Esophagus muscularis mucosa (tissue), 4 donors: ENCODE data around the gene TLE3. TPM values are rescaled to one million over a fixed set of nuclear protein-coding genes. Genes with fewer than 3 reads are reported as not detected.
A peak's percentile ranks its signal among the peaks of the same experiment; 100 is the strongest.

ENCODE experiments used
- DNase-seq: peaks from one replicate; pipeline ENCODE4 v3.0.0-alpha.2; 2017; ENCODE audit errors: extremely low spot score
- H3K27ac ChIP-seq, 4 donors: fragments of 200-600 bp; sonication (generic); replicated peaks in 1 of 4; 1 replicate in 3 of 4; 2 replicates in 1 of 4; pipeline ENCODE4 v1.5.1; 2016 to 2019; ENCODE audit warnings: mild to moderate bottlenecking in 1 of 4
- H3K27me3 ChIP-seq, 4 donors: fragments of 200-600 bp; sonication (generic); one replicate each; pipeline versions ENCODE4 v1.5.1 to v1.6.0; 2016 to 2019
- H3K36me3 ChIP-seq, 4 donors: fragments of 200-600 bp; sonication (generic); one replicate each; pipeline ENCODE4 v1.5.1; 2016 to 2019
- H3K4me1 ChIP-seq, 4 donors: fragments of 200-600 bp; sonication (generic); one replicate each; pipeline ENCODE4 v1.5.1; 2016 to 2019
- H3K4me3 ChIP-seq, 4 donors: fragments of 200-600 bp; sonication (generic); 1 replicate in 2 of 4; 2 replicates in 2 of 4; pipeline ENCODE4 v1.5.1; 2016 to 2019; ENCODE audit warnings: mild to moderate bottlenecking in 4 of 4, moderate library complexity in 1 of 4
- H3K9me3 ChIP-seq, 4 donors: fragments of 200-600 bp; sonication (generic); 1 replicate in 3 of 4; 2 replicates in 1 of 4; pipeline ENCODE4 v1.5.1; 2016 to 2019
- CTCF ChIP-seq, 3 experiments: fragments of 200-600 bp in 2 of 3; fragments of 450-650 bp in 1 of 3; sonication (generic) in 2 of 3; IDR thresholded peaks; one replicate each; pipeline ENCODE4 v1.5.1; 2017 to 2019; ENCODE audit warnings: antibody characterized with exemption in 3 of 3, mild to moderate bottlenecking in 2 of 3, moderate library complexity in 1 of 3
- EP300 ChIP-seq: sonication (generic); formaldehyde crosslinking; IDR thresholded peaks from one replicate; pipeline ENCODE4 v1.6.1; 2017; ENCODE audit warnings: antibody characterized with exemption
- POLR2A ChIP-seq: fragments of 450-650 bp; IDR thresholded peaks from one replicate; pipeline ENCODE4 v1.6.1; 2017; ENCODE audit warnings: antibody characterized with exemption, moderate library complexity, mild to moderate bottlenecking, low read depth
- POLR2AphosphoS5 ChIP-seq, 2 donors: sonication (generic); formaldehyde crosslinking; IDR thresholded peaks; one replicate each; pipeline ENCODE4 v1.6.1; 2017; ENCODE audit warnings: antibody characterized with exemption in 2 of 2
- WGBS: methylation state at CpG from one replicate; pipeline ENCODE4 v1.1.5; 2018; 5-methylcytosine and 5-hydroxymethylcytosine counted together
- intact Hi-C: fragments of 100-400 bp; cut with DNase I; formaldehyde crosslinking; loops from one replicate; pipeline ENCODE4 v1.15.1; 2023
- total RNA-seq, 4 donors: library from RNA; depleted of rRNA; stranded (reverse); fragments of >200 nt; gene quantifications; one replicate each; pipeline versions ENCODE4 v1.1.0 to v1.2.1, GENCODE V29; 2016

Gene TLE3
- total RNA-seq, 4 donors from 2014 or later: 35.7 to 81.3 (median 59.2) TPM

- DNase-seq: no peak
- no peak overlapping the region for H3K27ac ChIP-seq
- WGBS: 92% methylated on average over 9 of the region's 9 CpGs
- H3K27me3 ChIP-seq: no peaks in the 10 kb centered on the region
- peaks cover 20 to 57% (median 41%) of the 10 kb centered on the region in 4 donors for H3K4me1 ChIP-seq
- H3K36me3 ChIP-seq: peaks cover 10 to 63% (median 49%) of the 10 kb centered on the region in 4 donors
- H3K9me3 ChIP-seq: no peaks in the 10 kb centered on the region
- TF ChIP-seq CTCF (IDR thresholded peaks at IDR 0.05): no peak
- TF ChIP-seq POLR2A: no peak
- no peak for TF ChIP-seq POLR2AphosphoS5 (IDR thresholded peaks at IDR 0.05)
- TF ChIP-seq EP300: no peak
- intact Hi-C loops: no loop called here
- no peak overlapping the region for H3K4me3 ChIP-seq
These were observed 17.8 kb downstream of the TLE3 start for GRCh38 chr15:70079888-70080287.

GRCh38 chr15:70078578-70079417 lies 18.9 kb downstream of the TLE3 start:
- peaks cover 20 to 63% (median 53%) of the 10 kb centered on the region in 4 donors for H3K36me3 ChIP-seq
- WGBS: 76% methylated on average over 7 of the region's 13 CpGs
- no peaks in the 10 kb centered on the region for H3K27me3 ChIP-seq
- H3K4me1 ChIP-seq: peaks cover 20 to 52% (median 38%) of the 10 kb centered on the region in 4 donors
- no peak for TF ChIP-seq POLR2A
- TF ChIP-seq EP300: no peak
- TF ChIP-seq POLR2AphosphoS5 (IDR thresholded peaks at IDR 0.05): no peak
- TF ChIP-seq CTCF (IDR thresholded peaks at IDR 0.05): no peak
- H3K9me3 ChIP-seq: no peaks in the 10 kb centered on the region
- peak overlapping the region in 1 of 4 donors; percentile 16 for H3K27ac ChIP-seq
- DNase-seq: no peak
- intact Hi-C loops: no loop called here
- H3K4me3 ChIP-seq: no peak overlapping the region

GRCh38 chr15:70077188-70078147 lies 20.2 kb downstream of the TLE3 start:
- Histone ChIP-seq H3K9me3 (no peaks in the 10 kb centered on the region), H3K4me3 (no peak overlapping the region), H3K4me1 (peaks cover 20 to 39% (median 32%) of the 10 kb centered on the region in 4 donors), H3K27me3 (no peaks in the 10 kb centered on the region), H3K27ac (peak overlapping the region in 1 of 4 donors; percentile 46), H3K36me3 (peaks cover 32 to 63% (median 59%) of the 10 kb centered on the region in 4 donors)
- intact Hi-C loops: no loop called here
- no peak for TF ChIP-seq CTCF (IDR thresholded peaks at IDR 0.05)
- TF ChIP-seq POLR2AphosphoS5 (IDR thresholded peaks at IDR 0.05): no peak
- no peak for TF ChIP-seq EP300
- no peak for TF ChIP-seq POLR2A
- WGBS: 67% methylated on average over 8 of the region's 13 CpGs
- no peak for DNase-seq

GRCh38 chr15:70074380-70074779 lies 23.3 kb downstream of the TLE3 start:
- TF ChIP-seq CTCF (IDR thresholded peaks at IDR 0.05) (no peak), POLR2A (no peak), EP300 (no peak), POLR2AphosphoS5 (IDR thresholded peaks at IDR 0.05) (no peak)
- WGBS: 96% methylated on average over 12 of the region's 13 CpGs
- H3K9me3 ChIP-seq: no peaks in the 10 kb centered on the region
- peaks cover 32 to 69% (median 64%) of the 10 kb centered on the region in 4 donors for H3K36me3 ChIP-seq
- peaks cover 28 to 49% (median 37%) of the 10 kb centered on the region in 4 donors for H3K4me1 ChIP-seq
- no peak overlapping the region for H3K4me3 ChIP-seq
- H3K27me3 ChIP-seq: no peaks in the 10 kb centered on the region
- no peak overlapping the region for H3K27ac ChIP-seq
- intact Hi-C loops: no loop called here
- no peak for DNase-seq
